ENCODE data around the gene TRIM17.

Gene TRIM17

GRCh38 chr1:228408041-228408868 is 8.4 kb downstream of the TRIM17 start:
- no peak for DNase-seq
- in situ Hi-C loops (cut with HindIII; ENCODE audit: low pct_ligation_motif_present, low pct_unique_long_range_greater_than_20kb, low sequenced_read_pairs): no loop called here

GRCh38 chr1:228407106-228408040 is 9.3 kb downstream of the TRIM17 start:
- in situ Hi-C loops (cut with HindIII; ENCODE audit: low pct_ligation_motif_present, low pct_unique_long_range_greater_than_20kb, low sequenced_read_pairs): no loop called here
- peak; percentile 29 for DNase-seq

GRCh38 chr1:228405979-228406228 is 10.8 kb downstream of the TRIM17 start:
- in situ Hi-C loops (cut with HindIII; ENCODE audit: low pct_ligation_motif_present, low pct_unique_long_range_greater_than_20kb, low sequenced_read_pairs): no loop called here
- no peak for DNase-seq

- in situ Hi-C loops (cut with HindIII; ENCODE audit: low pct_ligation_motif_present, low pct_unique_long_range_greater_than_20kb, low sequenced_read_pairs): no loop called here
- no peak for DNase-seq
Measured at GRCh38 chr1:228405200-228405978, 11.3 kb downstream of the TRIM17 start.

- in situ Hi-C loops (cut with HindIII; ENCODE audit: low pct_ligation_motif_present, low pct_unique_long_range_greater_than_20kb, low sequenced_read_pairs): no loop called here
Measured at GRCh38 chr1:228404107-228404720, 12.4 kb downstream of the TRIM17 start.

GRCh38 chr1:228403231-228403631 is 13.4 kb downstream of the TRIM17 start:
- in situ Hi-C loops (cut with HindIII; ENCODE audit: low pct_ligation_motif_present, low pct_unique_long_range_greater_than_20kb, low sequenced_read_pairs): no loop called here
- DNase-seq: no peak

More at GRCh38 chr1:228404107-228404720, 12.4 kb downstream of the TRIM17 start:
- DNase-seq: no peak

- in situ Hi-C loops (cut with HindIII; ENCODE audit: low pct_ligation_motif_present, low pct_unique_long_range_greater_than_20kb, low sequenced_read_pairs): no loop called here
- no peak for DNase-seq
Measured at GRCh38 chr1:228402641-228403025, 14.0 kb downstream of the TRIM17 start.

- in situ Hi-C loops (cut with HindIII; ENCODE audit: low pct_ligation_motif_present, low pct_unique_long_range_greater_than_20kb, low sequenced_read_pairs): no loop called here
- no peak for DNase-seq
Measured at GRCh38 chr1:228401782-228402640, 14.7 kb downstream of the TRIM17 start.

- in situ Hi-C loops (cut with HindIII; ENCODE audit: low pct_ligation_motif_present, low pct_unique_long_range_greater_than_20kb, low sequenced_read_pairs): no loop called here
- no peak for DNase-seq
Measured at GRCh38 chr1:228400692-228401454, 15.8 kb downstream of the TRIM17 start.

GRCh38 chr1:228400237-228400651 is 16.4 kb downstream of the TRIM17 start:
- in situ Hi-C loops (cut with HindIII; ENCODE audit: low pct_ligation_motif_present, low pct_unique_long_range_greater_than_20kb, low sequenced_read_pairs): no loop called here
- no peak for DNase-seq

GRCh38 chr1:228399531-228400236 is 17.0 kb downstream of the TRIM17 start:
- DNase-seq: no peak
- in situ Hi-C loops (cut with HindIII; ENCODE audit: low pct_ligation_motif_present, low pct_unique_long_range_greater_than_20kb, low sequenced_read_pairs): no loop called here

- no peak for DNase-seq
Measured at GRCh38 chr1:228398741-228399461, 17.8 kb downstream of the TRIM17 start.

GRCh38 chr1:228397966-228398365 is 18.7 kb downstream of the TRIM17 start:
- in situ Hi-C loops (cut with HindIII; ENCODE audit: low pct_ligation_motif_present, low pct_unique_long_range_greater_than_20kb, low sequenced_read_pairs): no loop called here
- no peak for DNase-seq

More at GRCh38 chr1:228398741-228399461, 17.8 kb downstream of the TRIM17 start:
- in situ Hi-C loops (cut with HindIII; ENCODE audit: low pct_ligation_motif_present, low pct_unique_long_range_greater_than_20kb, low sequenced_read_pairs): no loop called here

GRCh38 chr1:228396770-228397662 is 19.6 kb downstream of the TRIM17 start:
- in situ Hi-C loops (cut with HindIII; ENCODE audit: low pct_ligation_motif_present, low pct_unique_long_range_greater_than_20kb, low sequenced_read_pairs): no loop called here

More at GRCh38 chr1:228396770-228397662, 19.6 kb downstream of the TRIM17 start:
- DNase-seq: no peak

Data from ACHN (cell line).